Transverse colon (tissue), 4 donors: ENCODE results near the gene MAPK8IP3.

Experiments used
- CTCF ChIP-seq, 5 experiments: fragments of 200-600 bp in 3 of 5; fragments of 450-650 bp in 2 of 5; sonication (generic) in 3 of 5; IDR thresholded peaks; 1 replicate in 2 of 5; 2 replicates in 3 of 5; pipeline ENCODE4 v1.5.1; 2016 to 2017; ENCODE audit warnings: antibody characterized with exemption in 5 of 5, inconsistent platforms in 3 of 5, mild to moderate bottlenecking in 2 of 5, moderate library complexity in 1 of 5
- POLR2AphosphoS5 ChIP-seq, 3 donors: sonication (generic); formaldehyde crosslinking; IDR thresholded peaks; one replicate each; pipeline ENCODE4 v1.6.1; 2016; ENCODE audit warnings: antibody characterized with exemption in 3 of 3

- TF ChIP-seq CTCF (IDR thresholded peaks at IDR 0.05) (no peak), POLR2AphosphoS5 (IDR thresholded peaks at IDR 0.05) (no peak)
These were observed 56.3 kb downstream of the MAPK8IP3 start for GRCh38 chr16:1762196-1762878.
